Loucy (cell line): ENCODE data around the gene CCDC142.

ENCODE experiments used
- H2AFZ ChIP-seq: fragments of 200-600 bp; sonication (generic); 2 replicates; pipeline ENCODE4 v1.6.0; 2016; ENCODE audit warnings: antibody characterized with exemption, mild to moderate bottlenecking, low read length, moderate library complexity
- H3F3A ChIP-seq: fragments of 200-600 bp; 2 replicates; pipeline ENCODE4 v1.6.0; 2016; ENCODE audit warnings: antibody characterized with exemption, low read depth, mild to moderate bottlenecking
- H3K27me3 ChIP-seq: fragments of 200-600 bp; sonication (generic); 2 replicates; pipeline ENCODE4 v1.6.1; 2014; ENCODE audit warnings: low read length, mild to moderate bottlenecking; ENCODE audit not compliant: insufficient read depth, poor library complexity, severe bottlenecking
- H3K36me3 ChIP-seq: fragments of 200-600 bp; sonication (generic); 2 replicates; pipeline ENCODE4 v1.6.1; 2016; ENCODE audit warnings: low read length; ENCODE audit not compliant: insufficient read depth
- H3K4me1 ChIP-seq: fragments of 200-600 bp; sonication (generic); 2 replicates; pipeline ENCODE4 v1.5.1; 2014; ENCODE audit warnings: low read length, mild to moderate bottlenecking; ENCODE audit not compliant: insufficient read depth, poor library complexity, severe bottlenecking
- H3K4me2 ChIP-seq: fragments of 200-600 bp; sonication (generic); 2 replicates; pipeline ENCODE4 v1.6.0; 2014; ENCODE audit warnings: antibody characterized with exemption, low read length, low read depth, mild to moderate bottlenecking; ENCODE audit not compliant: poor library complexity, severe bottlenecking
- H3K4me3 ChIP-seq: fragments of 200-600 bp; sonication (generic); 2 replicates; pipeline ENCODE4 v1.5.1; 2014; ENCODE audit warnings: low read length, mild to moderate bottlenecking, mixed read lengths; ENCODE audit not compliant: poor library complexity, severe bottlenecking
- H3K79me2 ChIP-seq: fragments of 200-600 bp; sonication (generic); 2 replicates; pipeline ENCODE4 v1.6.1; 2014; ENCODE audit warnings: low read length; ENCODE audit not compliant: insufficient read depth
- H3K9ac ChIP-seq: fragments of 200-600 bp; sonication (generic); 2 replicates; pipeline ENCODE4 v1.6.0; 2014; ENCODE audit warnings: mild to moderate bottlenecking, low read depth, low read length, moderate library complexity; ENCODE audit not compliant: poor library complexity, severe bottlenecking
- H3K9me2 ChIP-seq: fragments of 200-600 bp; sonication (generic); replicated peaks from 2 replicates; pipeline ENCODE4 v1.6.1; 2016; ENCODE audit warnings: low read depth, low read length, mixed read lengths
- H3K9me3 ChIP-seq: fragments of 200-600 bp; sonication (generic); 2 replicates; pipeline ENCODE4 v1.6.1; 2014; ENCODE audit warnings: mild to moderate bottlenecking, antibody characterized with exemption, low read length, low read depth; ENCODE audit not compliant: insufficient read depth
- H4K20me1 ChIP-seq: fragments of 200-600 bp; sonication (generic); 2 replicates; pipeline ENCODE4 v1.6.0; 2014; ENCODE audit warnings: antibody characterized with exemption, low read length, mild to moderate bottlenecking; ENCODE audit not compliant: insufficient read depth, poor library complexity, severe bottlenecking
- EZH2phosphoT487 ChIP-seq: fragments of 200-600 bp; IDR thresholded peaks from 2 replicates; pipeline ENCODE4 v1.6.1; 2018; ENCODE audit warnings: antibody characterized with exemption, mild to moderate bottlenecking, moderate library complexity, borderline replicate concordance
- TF ChIP-seq, protein P1 (sequence below): fragments of 200-600 bp; sonication (generic); conservative IDR thresholded peaks from 2 replicates; pipeline ENCODE4 v1.5.1; 2014; ENCODE audit warnings: mild to moderate bottlenecking, antibody characterized with exemption, low read length

Gene CCDC142

DNA sequence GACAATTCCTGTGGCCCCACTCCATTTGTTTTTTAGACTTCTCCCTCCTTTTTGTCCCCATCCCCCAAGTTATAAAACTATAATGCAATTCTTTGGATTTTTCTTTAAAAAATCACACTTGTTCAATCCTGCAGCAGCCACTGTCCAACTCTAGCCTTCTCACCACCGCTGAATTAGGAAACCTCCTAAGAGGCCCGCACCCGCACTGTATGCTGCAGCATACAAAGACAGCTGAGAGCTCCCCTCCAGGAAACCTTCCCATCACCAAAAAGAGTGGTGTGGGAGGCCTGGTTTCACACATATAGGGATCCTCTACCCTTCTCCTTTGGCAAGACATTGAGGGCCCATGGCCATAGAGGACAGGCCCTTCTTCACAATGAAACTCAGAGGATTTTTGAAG, 21.8 kb upstream of the CCDC142 start:
- no peak for TF ChIP-seq EZH2phosphoT487
- TF ChIP-seq, protein P1, sequence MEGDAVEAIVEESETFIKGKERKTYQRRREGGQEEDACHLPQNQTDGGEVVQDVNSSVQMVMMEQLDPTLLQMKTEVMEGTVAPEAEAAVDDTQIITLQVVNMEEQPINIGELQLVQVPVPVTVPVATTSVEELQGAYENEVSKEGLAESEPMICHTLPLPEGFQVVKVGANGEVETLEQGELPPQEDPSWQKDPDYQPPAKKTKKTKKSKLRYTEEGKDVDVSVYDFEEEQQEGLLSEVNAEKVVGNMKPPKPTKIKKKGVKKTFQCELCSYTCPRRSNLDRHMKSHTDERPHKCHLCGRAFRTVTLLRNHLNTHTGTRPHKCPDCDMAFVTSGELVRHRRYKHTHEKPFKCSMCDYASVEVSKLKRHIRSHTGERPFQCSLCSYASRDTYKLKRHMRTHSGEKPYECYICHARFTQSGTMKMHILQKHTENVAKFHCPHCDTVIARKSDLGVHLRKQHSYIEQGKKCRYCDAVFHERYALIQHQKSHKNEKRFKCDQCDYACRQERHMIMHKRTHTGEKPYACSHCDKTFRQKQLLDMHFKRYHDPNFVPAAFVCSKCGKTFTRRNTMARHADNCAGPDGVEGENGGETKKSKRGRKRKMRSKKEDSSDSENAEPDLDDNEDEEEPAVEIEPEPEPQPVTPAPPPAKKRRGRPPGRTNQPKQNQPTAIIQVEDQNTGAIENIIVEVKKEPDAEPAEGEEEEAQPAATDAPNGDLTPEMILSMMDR: no peak
- H3F3A ChIP-seq: no peaks in the 10 kb centered on the region

DNA sequence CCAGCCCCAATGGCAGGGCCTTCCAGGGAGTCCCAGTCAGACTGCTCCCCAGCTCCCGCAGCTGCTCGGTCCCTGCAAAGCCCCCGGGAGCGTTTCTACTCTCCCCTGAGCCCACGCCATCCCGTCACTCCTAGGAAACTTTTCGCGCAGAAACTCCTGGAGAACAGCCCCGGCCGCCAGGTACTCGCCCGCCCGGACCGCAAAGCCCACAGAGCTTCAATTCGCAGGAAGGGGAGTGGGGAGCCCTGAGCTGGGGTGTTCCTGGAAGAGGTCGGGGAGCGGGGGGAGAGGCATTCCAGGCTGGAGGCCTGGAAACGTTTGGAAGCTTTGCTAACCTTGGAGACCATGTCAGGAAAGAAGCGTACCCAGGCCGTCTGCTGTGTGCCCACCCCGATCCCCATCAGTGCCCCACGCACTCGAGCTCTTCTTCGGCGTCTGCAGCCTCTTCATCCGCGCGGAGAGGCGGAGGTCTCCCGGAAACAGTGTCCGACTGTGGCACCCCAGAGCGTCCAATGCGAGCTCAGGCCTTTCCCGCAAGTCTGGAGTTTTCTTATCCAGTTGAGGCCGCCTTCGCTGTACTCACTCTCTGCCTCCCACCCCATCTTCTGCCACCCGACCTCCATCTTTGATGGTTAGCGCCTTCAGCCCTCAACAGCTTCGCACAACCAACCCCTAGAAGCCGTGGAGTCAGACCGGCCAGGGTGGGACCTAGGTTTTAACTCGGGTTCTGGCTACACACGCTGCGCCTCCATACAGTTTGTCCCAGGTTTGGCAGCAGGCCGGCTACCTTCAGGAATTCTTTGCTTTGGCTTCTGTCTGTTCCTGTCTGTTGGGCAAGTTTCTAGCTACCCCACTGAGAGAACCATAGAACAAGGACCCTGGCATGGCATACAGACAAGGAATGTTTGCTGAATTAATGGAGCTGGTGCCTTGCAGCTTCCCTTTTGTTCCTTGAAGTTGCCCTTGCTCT, 21.0 kb upstream of the CCDC142 start:
- Histone ChIP-seq H3K4me2 (peak overlapping the region; percentile 99), H3F3A (no peaks in the 10 kb centered on the region), H3K9me2 (no peaks in the 10 kb centered on the region), H4K20me1 (no peaks in the 10 kb centered on the region), H3K27me3 (no peaks in the 10 kb centered on the region), H3K79me2 (peaks cover 23% of the 10 kb centered on the region), H3K9ac (peak overlapping the region; percentile 80), H2AFZ (peak overlapping the region; percentile 83), H3K36me3 (no peaks in the 10 kb centered on the region), H3K4me1 (peaks cover 27% of the 10 kb centered on the region), H3K9me3 (no peaks in the 10 kb centered on the region), H3K4me3 (peak overlapping the region; percentile 77)
- TF ChIP-seq EZH2phosphoT487: no peak
- TF ChIP-seq, protein P1: no peak

More for the DNA sequence above, 21.8 kb upstream of the CCDC142 start:
- H3K79me2 ChIP-seq: peaks cover 23% of the 10 kb centered on the region
- no peaks in the 10 kb centered on the region for H3K9me3 ChIP-seq
- no peak overlapping the region for H2AFZ ChIP-seq
- H3K4me1 ChIP-seq: peaks cover 27% of the 10 kb centered on the region
- H3K36me3 ChIP-seq: no peaks in the 10 kb centered on the region
- no peaks in the 10 kb centered on the region for H4K20me1 ChIP-seq
- H3K9me2 ChIP-seq: no peaks in the 10 kb centered on the region
- no peaks in the 10 kb centered on the region for H3K27me3 ChIP-seq
- H3K9ac ChIP-seq: no peak overlapping the region
- H3K4me2 ChIP-seq: peak overlapping the region; percentile 99
- no peak overlapping the region for H3K4me3 ChIP-seq

DNA sequence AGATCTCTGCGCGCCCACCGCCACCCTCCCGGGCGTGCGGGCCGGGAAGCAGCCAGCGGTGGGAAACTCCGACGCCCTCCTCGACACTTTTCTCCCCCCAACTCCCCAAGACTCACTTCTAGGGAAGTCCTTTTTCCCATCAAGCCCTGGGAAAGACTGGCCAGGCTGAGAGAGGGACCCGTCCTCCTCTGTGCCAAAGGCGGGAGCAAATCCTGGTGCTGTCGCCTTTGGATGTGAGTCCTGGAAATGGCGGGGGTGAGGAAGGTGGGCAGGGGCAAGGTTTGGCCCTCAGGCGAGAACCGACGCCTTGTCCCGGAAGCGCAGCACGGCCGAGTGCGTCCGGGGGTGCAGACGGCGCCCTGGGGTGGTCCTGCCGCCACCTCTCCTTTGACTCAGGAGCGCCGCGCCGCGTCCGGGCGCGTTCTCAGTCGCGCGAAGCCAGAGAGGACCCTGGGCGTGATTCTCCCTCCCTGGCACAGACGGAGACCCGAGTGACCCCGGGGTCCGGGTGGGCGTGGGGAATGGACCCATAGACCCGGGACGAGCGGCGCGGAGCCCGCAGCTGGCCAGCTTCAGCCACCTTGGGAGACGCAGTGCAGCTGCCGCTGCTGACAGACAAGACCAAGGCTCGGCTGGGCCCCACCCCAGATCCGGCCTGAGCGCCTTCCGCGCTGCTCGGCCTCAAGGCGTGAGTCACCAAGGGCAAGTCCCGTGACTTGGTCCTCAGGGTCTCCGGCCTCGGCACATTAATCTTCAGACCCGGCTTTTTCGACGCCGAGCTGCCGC, 20.1 kb upstream of the CCDC142 start:
- no peaks in the 10 kb centered on the region for H3K9me2 ChIP-seq
- H4K20me1 ChIP-seq: no peaks in the 10 kb centered on the region
- H3K4me3 ChIP-seq: peak overlapping the region; percentile 77
- H3K36me3 ChIP-seq: no peaks in the 10 kb centered on the region
- no peak for TF ChIP-seq EZH2phosphoT487
- TF ChIP-seq, protein P1: peak; percentile 53
- H2AFZ ChIP-seq: peak overlapping the region; percentile 83
- H3F3A ChIP-seq: no peaks in the 10 kb centered on the region
- peaks cover 20% of the 10 kb centered on the region for H3K4me1 ChIP-seq
- H3K27me3 ChIP-seq: no peaks in the 10 kb centered on the region
- peak overlapping the region; percentile 80 for H3K9ac ChIP-seq
- H3K79me2 ChIP-seq: peaks cover 23% of the 10 kb centered on the region
- no peaks in the 10 kb centered on the region for H3K9me3 ChIP-seq
- H3K4me2 ChIP-seq: peak overlapping the region; percentile 99
